GM12874 (cell line): ENCODE data around the gene COL5A1.

Experiments used
- TF ChIP-seq, protein P1 (sequence below): IDR thresholded peaks from 2 replicates; pipeline ENCODE4 v1.5.1; 2011; ENCODE audit warnings: low read depth, mild to moderate bottlenecking, control low read depth, low read length, moderate library complexity; ENCODE audit not compliant: insufficient read depth

The COL5A1 gene

DNA sequence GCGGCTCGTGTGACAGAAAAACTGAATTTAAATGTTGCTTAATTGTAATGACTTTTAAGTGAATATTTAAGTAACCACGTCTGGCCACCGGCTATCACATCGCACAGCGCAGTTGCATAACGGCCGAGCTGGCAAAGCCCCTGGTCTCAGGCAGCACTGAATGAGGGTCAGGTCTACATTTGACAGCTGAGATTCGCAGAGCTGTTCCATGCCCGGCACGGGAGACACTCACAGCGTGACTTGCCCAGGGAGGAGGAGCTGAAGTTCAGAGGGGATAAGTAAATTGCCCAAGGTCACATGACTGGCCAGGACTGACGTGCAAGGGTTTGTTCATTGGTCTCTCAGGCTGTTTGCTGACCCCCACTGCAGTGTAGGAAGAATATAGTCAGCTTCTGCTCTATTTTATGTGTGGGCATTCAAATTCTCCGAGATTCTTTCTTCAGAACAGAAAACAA is 17.4 kb upstream of the COL5A1 start:
- TF ChIP-seq, protein P1, sequence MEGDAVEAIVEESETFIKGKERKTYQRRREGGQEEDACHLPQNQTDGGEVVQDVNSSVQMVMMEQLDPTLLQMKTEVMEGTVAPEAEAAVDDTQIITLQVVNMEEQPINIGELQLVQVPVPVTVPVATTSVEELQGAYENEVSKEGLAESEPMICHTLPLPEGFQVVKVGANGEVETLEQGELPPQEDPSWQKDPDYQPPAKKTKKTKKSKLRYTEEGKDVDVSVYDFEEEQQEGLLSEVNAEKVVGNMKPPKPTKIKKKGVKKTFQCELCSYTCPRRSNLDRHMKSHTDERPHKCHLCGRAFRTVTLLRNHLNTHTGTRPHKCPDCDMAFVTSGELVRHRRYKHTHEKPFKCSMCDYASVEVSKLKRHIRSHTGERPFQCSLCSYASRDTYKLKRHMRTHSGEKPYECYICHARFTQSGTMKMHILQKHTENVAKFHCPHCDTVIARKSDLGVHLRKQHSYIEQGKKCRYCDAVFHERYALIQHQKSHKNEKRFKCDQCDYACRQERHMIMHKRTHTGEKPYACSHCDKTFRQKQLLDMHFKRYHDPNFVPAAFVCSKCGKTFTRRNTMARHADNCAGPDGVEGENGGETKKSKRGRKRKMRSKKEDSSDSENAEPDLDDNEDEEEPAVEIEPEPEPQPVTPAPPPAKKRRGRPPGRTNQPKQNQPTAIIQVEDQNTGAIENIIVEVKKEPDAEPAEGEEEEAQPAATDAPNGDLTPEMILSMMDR: no peak

DNA sequence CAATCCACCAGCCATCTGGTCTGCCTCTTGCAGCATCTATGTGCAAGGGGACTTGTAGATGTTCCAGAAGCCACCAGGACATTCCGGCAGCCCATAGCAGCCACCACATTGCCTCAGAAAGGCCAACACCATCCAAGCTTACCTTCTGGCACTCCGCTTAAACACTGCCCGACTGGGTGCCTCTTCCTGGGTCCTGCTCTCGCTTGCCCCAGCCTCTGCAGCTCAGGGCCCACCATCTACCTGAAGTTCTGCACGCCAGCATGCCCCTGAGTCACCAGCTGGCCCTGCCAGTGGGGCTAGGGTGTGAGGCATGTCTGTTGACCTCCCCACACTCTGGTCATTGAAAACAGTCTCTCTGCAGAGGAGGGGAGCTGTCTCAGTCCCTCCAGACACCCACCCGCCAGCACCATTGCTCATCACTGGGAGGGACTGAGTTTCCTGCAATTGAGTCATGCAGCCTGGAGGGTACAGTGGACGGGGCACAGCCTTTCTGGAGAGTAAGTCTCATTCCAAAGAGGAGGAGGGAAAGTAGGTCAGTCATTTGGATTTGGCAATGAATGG is 16.9 kb upstream of the COL5A1 start:
- TF ChIP-seq, protein P1: no peak

DNA sequence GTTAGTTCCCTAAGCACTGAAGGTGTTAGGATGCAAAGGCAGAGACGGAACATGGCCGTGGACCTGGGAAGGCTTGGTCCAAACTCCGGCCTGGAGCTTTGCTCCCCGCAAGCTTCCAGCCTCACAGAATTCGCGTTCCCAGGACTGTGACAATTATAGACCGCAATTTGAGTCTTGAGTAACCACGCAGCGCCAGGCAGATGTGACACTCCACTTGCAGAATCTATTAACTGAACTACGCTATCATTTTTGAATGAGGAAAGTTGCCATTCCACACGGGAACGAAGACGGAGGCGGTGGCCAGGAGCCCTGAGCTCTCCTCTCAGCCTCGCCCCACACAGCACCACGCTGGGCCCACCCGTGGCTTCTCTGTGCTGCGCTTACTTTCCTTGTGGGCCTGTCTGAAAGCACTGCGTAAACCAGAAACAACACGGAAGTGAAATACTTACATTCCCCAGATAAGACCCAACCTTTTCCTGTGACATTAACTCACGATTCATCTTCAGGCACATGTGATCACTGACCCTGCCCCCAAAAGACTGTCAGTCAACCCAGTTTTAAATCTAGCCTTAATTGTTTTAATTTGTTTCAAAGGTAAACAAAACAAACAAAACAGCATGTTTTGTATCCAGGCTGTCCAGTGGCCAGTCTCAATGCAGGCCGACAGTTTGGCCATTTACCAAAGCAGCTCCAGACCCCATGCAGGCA is 16.1 kb upstream of the COL5A1 start:
- TF ChIP-seq, protein P1: no peak

DNA sequence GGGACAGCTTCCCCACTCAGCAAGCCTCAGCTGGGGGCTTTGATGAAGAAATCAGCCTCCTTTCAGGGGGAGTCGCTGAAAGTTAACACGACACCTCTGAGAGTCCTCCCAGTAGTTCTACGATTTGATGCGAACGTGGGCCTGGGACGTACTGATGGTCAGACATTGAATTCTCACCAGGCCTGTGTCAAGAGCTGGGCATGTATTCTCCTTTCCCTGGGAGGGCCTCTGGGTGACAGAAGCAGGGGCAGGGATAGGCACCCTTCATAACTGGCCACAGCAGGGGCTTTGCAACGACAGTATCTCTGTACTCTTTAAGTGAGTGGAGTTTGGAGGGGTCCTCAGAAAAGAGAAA is 15.6 kb upstream of the COL5A1 start:
- TF ChIP-seq, protein P1: no peak

DNA sequence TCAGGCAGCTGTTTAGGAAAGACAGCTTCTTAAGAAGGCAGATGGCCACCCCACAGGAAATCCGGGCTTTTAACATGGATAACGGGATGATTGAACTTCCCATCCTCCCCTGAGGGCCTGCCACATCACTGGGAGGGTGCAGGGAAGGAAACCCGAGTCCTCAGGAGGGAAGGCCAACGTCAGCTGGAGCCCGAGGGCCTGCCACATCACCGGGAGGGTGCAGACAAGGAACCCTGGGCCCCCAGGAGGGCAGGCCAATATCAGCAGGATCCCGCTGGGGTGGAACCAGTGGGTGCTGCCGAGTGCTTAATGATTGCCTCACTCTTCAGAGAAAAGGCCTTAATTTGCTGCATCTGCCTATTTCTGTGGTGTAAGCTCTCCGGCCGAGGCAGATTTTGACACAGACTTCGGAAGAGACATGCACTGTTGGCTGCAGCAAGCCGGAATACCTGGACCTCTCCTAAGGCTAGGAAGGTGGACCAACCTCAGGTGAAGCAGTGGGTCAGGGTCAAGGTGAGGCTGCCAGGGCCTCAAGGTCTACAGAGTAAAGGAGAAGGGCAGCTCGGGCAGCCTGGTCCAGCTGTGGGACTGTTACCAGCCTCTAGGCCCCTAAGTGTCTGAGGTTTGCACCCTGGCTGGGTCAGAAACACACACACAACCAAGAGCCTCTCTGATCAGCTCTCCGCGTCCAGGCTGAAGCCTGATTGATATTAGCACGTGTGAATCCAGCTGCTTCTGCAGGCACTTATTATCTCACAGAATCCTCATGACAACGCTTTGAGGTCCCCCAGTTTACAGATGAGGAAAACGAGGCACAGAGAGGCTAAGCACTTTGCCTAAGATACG is 14.8 kb upstream of the COL5A1 start:
- TF ChIP-seq, protein P1: no peak

DNA sequence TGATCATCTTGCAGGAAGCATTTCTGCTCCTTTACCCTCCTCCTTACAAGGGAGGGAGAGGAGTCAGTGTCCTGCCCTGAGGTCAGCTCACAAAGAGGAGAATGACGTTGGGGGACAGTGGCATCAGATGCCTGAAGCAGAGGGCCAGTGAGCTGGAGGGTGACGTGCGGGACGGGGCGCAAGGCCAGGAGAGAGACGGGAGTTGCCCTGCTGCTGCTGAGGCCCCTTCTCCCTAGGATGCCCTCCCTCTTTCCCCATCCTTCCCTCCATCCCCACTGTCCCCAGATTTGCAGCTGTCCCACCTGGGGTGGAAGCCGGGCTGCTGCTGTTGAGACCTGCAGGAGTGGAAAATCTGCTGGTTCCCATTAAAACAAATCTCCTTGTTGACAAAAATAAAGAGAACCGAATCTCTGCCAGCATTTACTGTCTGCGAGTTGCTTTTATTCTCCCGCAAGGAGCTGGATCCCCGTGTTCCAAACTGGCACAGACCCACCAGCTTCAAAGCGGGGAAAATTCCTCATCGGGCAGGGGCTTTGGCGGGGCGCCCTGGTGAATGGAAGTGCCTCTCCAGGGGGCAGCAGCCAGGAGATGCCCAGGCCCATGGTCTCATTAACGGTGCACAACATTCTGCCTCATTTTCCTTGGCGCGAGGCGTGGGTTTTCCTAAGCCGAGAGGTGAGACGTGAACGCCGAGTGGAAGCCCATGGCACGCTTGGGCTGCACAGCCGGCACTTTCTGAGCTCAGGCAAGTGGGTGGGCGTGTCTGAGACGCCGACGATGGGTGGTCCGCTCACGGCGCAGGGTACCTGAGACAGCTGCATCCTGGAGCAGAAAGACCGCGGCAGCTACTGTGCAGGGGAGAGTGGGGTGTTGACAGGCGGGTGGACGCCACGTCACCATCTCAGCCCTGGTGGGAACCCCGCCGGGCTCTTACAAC is 13.9 kb upstream of the COL5A1 start:
- TF ChIP-seq, protein P1: no peak
